Mesenteric fat pad (tissue), 1 donor: ENCODE measurements around the gene CFAP43. TPM values are rescaled to one million over a fixed set of nuclear protein-coding genes. Genes with fewer than 3 reads are reported as not detected.
"Not testable (repeated sequence)": the region's sequence is repeated elsewhere in the genome, so short reads cannot be mapped to it uniquely, and the experiment has no call there.

Experiments used
- DNase-seq: peaks from one replicate; pipeline ENCODE4 v3.0.0-alpha.2; 2020; ENCODE audit warnings: low spot score
- total RNA-seq: library from RNA; stranded (reverse); fragmentation: NEBNext Ultra II Directional; extraction: Animal tissue kit (Norgen Biotek cat#: 25700); gene quantifications from one replicate; pipeline ENCODE4 v1.2.1, GENCODE V29; 2021
- donor health status: DM: yes; HTN: yes; CAD: no.

CFAP43 gene
- total RNA-seq, 1 donor from 2014 or later = 0.06 TPM

GRCh38 chr10:104232613-104233102, 494 bp upstream of the CFAP43 start:
- no peak for DNase-seq

DNA sequence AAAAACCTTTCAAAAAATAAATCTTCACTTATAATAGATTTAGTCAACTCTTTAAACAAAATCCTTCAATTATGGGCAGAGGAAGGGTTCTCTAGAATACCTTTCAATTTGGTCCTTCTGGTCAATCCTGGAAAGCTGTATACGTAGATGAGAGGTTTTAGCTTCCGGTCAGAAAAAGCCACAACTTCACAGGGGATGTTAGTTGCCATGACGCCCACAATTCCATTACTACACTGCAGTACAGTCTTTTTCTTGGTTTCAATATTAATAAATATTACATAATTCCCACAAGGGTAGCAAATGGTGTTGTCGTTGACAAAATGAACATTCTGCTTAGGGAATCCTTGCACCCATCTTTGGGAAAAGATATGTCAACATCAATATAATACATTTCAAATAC, 1.7 kb downstream of the CFAP43 start:
- DNase-seq = no peak

- DNase-seq = no peak
Observed at GRCh38 chr10:104223304-104223703, 8.9 kb downstream of the CFAP43 start.

DNA sequence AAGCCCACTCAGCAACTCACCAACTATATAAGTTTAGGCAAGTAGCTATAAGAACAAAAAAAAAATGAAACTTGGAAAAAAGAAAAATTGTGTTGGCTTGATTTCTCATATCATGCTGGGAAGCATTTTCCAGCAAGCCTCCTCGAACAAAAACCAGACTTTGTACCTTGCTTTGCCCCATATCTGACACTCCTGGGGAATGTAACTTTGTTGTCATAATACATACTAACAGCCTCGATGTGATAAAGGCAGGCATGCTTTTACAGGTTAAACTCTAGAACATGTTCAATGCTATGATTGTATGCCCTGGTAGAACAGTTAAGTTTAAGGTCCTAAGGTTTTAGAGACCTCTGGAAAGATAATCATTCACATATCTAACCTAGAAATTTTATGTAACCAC, 11.6 kb downstream of the CFAP43 start:
- no peak for DNase-seq

- no peak for DNase-seq
Observed at GRCh38 chr10:104218751-104219150, 13.4 kb downstream of the CFAP43 start.

GRCh38 chr10:104216631-104217030, 15.5 kb downstream of the CFAP43 start:
- DNase-seq = no peak

DNA sequence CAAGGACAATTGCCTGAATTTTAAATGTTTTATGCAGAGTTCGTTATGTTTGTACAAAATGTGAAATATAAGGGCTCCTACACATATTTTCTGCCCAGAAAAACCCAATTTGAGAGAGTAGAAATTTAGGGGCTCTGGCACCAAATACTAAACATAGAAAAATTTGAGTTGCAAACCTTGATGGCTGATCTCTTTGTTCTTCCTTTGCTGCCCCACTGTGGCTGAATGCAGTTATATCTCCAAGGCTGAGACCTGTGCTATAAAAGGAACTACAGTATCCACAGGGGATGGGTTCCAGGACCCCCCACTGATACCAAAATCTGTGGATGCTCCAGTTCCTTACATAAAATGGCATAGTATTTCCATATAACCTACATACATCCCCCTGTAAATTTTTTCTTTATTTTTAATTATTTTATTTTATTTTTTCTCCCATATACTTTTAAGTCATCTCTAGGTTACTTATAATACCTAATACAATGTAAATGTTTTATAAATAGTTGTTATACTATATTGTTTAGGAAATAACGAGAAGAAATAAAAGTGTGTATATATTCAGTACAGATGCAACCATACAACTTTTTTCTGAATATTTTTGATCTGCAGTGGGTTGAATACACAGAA, 22.5 kb downstream of the CFAP43 start:
- DNase-seq = no peak

DNA sequence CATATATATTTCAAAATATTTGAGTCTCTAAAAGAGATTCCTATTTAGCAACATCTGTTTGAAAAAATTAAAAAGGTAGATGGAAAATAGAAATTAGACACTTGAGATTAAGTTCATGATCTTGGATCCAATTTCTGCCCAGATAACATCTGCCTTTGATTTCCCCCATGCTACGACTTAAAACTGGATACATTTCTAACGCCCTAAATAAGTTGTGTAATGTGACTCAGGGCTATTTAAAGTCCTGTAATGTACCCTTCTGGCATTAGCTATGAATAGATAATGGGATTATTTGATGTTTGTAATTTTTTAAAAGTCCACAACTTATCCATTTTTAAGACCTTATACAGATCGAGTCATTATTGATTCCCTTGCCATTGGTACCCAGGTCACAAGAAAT, 23.4 kb downstream of the CFAP43 start:
- no peak for DNase-seq

GRCh38 chr10:104202231-104202630, 29.9 kb downstream of the CFAP43 start:
- no peak for DNase-seq

- no peak for DNase-seq
Observed at GRCh38 chr10:104201636-104202035, 30.5 kb downstream of the CFAP43 start.

GRCh38 chr10:104199567-104199966, 32.6 kb downstream of the CFAP43 start:
- DNase-seq = no peak

- DNase-seq = no peak
Observed at GRCh38 chr10:104197364-104197763, 34.8 kb downstream of the CFAP43 start.

- DNase-seq = no peak
Observed at GRCh38 chr10:104195706-104196105, 36.5 kb downstream of the CFAP43 start.

GRCh38 chr10:104193787-104194186, 38.4 kb downstream of the CFAP43 start:
- no peak for DNase-seq

DNA sequence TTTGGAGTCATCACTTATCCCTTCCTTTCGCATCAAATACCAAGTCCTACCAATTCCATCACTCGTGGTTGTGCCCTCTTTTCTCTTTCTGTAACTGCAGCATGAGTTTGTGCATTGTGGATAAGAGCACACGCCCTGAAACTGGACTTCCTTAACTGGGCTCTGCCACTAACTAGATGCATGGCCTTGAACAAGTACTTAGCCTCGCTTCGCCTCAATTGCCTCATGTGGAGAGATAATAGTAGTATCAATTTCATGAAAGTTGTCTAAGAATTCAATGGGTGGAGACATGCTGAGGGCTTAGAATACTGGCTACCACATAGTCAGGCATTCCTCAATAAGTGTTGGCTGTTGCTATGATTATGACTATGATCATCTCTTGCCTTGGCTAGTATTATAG, 41.5 kb downstream of the CFAP43 start:
- DNase-seq = no peak

- no peak for DNase-seq
Observed at GRCh38 chr10:104183682-104184081, 48.5 kb downstream of the CFAP43 start.

GRCh38 chr10:104174136-104174535, 58.0 kb downstream of the CFAP43 start:
- DNase-seq = not testable (repeated sequence)

- no peak for DNase-seq
Observed at GRCh38 chr10:104170610-104171254, 61.4 kb downstream of the CFAP43 start.

DNA sequence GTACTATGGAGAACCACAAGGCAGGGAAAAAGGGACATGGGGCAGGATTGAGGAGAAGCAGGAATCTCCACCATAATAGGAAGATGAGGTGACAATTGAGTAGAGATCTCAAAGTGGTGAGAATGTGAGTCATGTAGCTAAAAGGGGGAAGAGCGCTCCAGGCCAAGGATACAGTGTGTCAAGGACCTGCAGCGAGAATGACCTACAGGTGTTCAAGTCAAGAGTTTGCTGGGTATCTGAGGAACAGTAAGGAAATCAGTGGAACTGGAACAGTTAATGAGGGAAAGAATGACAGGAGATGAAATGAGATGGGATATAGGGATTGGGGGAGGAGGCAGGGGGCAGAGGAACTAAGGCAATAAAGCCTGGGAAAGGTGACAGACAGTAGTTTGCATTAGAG, 76.6 kb downstream of the CFAP43 start:
- DNase-seq = no peak

DNA sequence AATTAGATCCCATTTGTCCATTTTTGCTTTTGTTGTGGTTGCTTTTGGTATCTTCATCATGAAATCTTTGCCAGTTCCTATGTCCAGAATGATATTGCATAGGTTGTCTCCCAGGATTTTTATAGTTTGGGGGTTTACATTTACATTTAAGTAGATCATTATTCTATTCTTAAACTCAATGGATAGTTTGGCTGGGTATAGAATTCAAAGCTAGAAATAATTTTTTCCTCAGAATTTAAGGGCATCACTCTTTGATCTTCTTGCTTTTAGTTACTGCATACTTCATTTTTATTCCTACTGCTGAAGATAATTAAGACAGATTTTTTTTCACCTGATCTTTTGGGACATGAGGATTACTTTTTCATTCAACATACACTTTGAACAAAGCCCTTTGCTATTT, 80.4 kb downstream of the CFAP43 start:
- no peak for DNase-seq

DNA sequence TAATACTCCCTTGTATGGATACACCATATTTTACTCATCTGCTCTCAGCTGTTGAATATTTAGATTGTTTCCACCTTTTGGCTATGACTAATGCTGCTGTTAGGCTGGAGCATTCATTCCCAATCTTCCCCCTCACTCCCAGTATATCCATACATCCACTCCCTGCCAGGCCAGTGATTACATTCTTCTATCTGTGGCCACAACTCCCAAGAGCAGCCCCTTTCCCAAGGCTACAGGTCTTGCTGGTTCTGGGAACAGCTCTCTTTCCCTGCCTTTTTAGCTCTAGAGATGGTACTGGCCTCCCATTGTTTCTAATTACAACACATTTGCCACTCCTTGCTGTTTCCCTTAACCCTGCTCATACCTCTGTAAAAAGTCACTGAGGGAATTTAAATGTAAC, 82.0 kb downstream of the CFAP43 start:
- no peak for DNase-seq

GRCh38 chr10:104146882-104147281, 85.3 kb downstream of the CFAP43 start:
- DNase-seq = no peak

DNA sequence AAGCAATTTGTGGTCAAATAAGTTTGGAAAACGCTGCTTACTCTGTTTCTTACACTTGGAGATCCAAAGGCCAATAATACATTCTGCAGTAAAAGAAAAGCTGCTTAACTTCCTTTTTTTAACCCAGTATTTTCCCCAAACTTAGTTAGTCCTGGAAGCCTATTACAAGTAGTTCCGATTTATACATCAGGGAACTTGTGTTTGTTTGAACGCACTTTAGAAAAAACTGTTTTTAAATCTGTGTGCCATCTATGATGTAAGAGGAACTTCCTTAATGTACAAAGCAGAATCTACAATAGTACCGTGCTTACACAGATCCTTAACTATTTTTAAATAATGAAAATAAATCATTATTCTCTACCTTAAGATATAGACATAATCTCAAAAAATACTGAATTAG, 87.2 kb downstream of the CFAP43 start:
- no peak for DNase-seq
